HL-60 (cell line): ENCODE data around the gene TM4SF4.

Experiments
- DNase-seq, 2 experiments: peaks; one replicate each; pipeline ENCODE4 v3.0.0-alpha.2; 2010 to 2020; ENCODE audit warnings: low read depth in 1 of 2, low spot score in 1 of 2
- H3K27ac ChIP-seq: fragments of 250-450 bp; sonication (Bioruptor Pico); replicated peaks from 2 replicates; pipeline ENCODE4 v1.5.1; 2020; ENCODE audit warnings: mild to moderate bottlenecking, moderate library complexity
- H3K27me3 ChIP-seq: fragments of 250-450 bp; sonication (Bioruptor Pico); 2 replicates; pipeline ENCODE4 v1.5.1; 2021; ENCODE audit warnings: mild to moderate bottlenecking, moderate library complexity; ENCODE audit not compliant: insufficient read depth, poor library complexity, severe bottlenecking
- H3K4me3 ChIP-seq: replicated peaks from 2 replicates; pipeline ENCODE4 v1.5.1; 2011; ENCODE audit warnings: mild to moderate bottlenecking, control low read depth, low read length; ENCODE audit not compliant: insufficient read depth
- CTCF ChIP-seq: IDR thresholded peaks from one replicate; pipeline ENCODE4 v1.5.1; 2011; ENCODE audit warnings: low read length, control low read depth, inconsistent platforms; ENCODE audit not compliant: insufficient read depth
- GABPA ChIP-seq: IDR thresholded peaks from 2 replicates; pipeline ENCODE4 v1.6.1; 2012; ENCODE audit warnings: low read depth
- POLR2AphosphoS5 ChIP-seq: IDR thresholded peaks from 2 replicates; pipeline ENCODE4 v1.6.1; 2012; ENCODE audit warnings: low read depth
- REST ChIP-seq: IDR thresholded peaks from 2 replicates; pipeline ENCODE4 v1.6.1; 2012; ENCODE audit warnings: low read depth; ENCODE audit not compliant: insufficient replicate concordance
- SPI1 ChIP-seq: IDR thresholded peaks from 2 replicates; pipeline ENCODE4 v1.6.1; 2012; ENCODE audit warnings: low read depth, mild to moderate bottlenecking, borderline replicate concordance

TM4SF4 gene

DNA sequence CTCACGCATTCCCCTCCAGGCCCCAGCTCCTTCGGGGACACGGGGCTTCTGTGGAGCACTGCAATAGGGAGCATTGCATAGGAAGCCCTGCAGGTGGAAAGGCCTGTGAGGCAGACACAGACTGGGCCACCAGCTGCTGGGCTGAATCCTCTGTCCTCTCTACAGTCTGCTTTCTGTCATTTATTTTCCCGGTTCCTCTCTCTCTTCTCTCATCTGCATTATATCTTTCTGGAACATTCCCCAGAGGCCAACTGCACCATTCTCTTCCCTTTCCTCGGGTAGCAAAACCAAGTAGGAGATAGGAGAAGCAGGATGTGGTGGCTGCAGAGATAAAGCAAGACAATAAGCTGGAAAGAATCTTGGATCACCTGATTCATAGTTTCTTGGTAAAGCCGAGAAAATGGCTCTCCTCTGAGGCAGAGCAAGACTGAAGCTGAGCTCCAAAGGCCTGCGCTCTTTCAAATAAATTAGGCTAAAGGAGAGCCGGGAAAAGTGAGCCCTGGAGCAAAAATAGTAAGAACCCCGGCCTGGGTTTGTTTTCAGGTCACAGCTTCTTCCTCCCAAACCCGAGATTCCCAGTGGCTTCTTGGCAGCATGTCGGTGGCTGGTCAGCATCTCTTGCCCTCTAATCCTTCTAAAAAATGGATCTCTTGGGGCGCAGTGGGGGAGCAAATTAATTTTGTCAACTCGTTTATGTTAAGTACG, 5.3 kb downstream of the TM4SF4 start:
- H3K27ac ChIP-seq = no peak overlapping the region

GRCh38 chr3:149480326-149481017, 6.0 kb downstream of the TM4SF4 start:
- no peak overlapping the region for H3K4me3 ChIP-seq
- TF ChIP-seq CTCF (peak; percentile 64), GABPA (no peak), REST (no peak), SPI1 (no peak), POLR2AphosphoS5 (no peak)
- no peaks in the 10 kb centered on the region for H3K27me3 ChIP-seq
- DNase-seq = peak; percentile 54 to 73
- no peak overlapping the region for H3K27ac ChIP-seq

More for the DNA sequence above, 5.3 kb downstream of the TM4SF4 start:
- no peak for DNase-seq
- Histone ChIP-seq H3K27me3 (no peaks in the 10 kb centered on the region), H3K4me3 (no peak overlapping the region)
- TF ChIP-seq CTCF (no peak), SPI1 (no peak), POLR2AphosphoS5 (no peak), GABPA (no peak), REST (no peak)

GRCh38 chr3:149481056-149481455, 6.6 kb downstream of the TM4SF4 start:
- TF ChIP-seq GABPA (no peak), SPI1 (0 out of 2 replicates have a peak, but pooled peaks have one; percentile 1)
- peak in 1 of 2 experiments; percentile 39 for DNase-seq
- Histone ChIP-seq H3K4me3 (no peak overlapping the region), H3K27ac (no peak overlapping the region), H3K27me3 (no peaks in the 10 kb centered on the region)

- Histone ChIP-seq H3K27ac (no peak overlapping the region; the same call in 1 of the 2 replicates), H3K27me3 (no peaks in the 10 kb centered on the region), H3K4me3 (no peak overlapping the region)
- no peak for DNase-seq
- TF ChIP-seq CTCF (no peak), REST (no peak), POLR2AphosphoS5 (no peak), GABPA (no peak), SPI1 (no peak)
Measured at GRCh38 chr3:149481491-149481890, 7.0 kb downstream of the TM4SF4 start.
